GM19328 (cell line): ENCODE measurements around the gene GOLGA6B.
"Not testable (repeated sequence)": the region's sequence is repeated elsewhere in the genome, so short reads cannot be mapped to it uniquely, and the experiment has no call there.

Source experiments
- ATAC-seq: cut with Tn5 transposase; IDR thresholded peaks from one replicate; pipeline ENCODE4 v1.9.1; 2021; ENCODE audit warnings: mild to moderate bottlenecking, moderate library complexity; ENCODE audit not compliant: unreplicated experiment

The GOLGA6B gene, protein sequence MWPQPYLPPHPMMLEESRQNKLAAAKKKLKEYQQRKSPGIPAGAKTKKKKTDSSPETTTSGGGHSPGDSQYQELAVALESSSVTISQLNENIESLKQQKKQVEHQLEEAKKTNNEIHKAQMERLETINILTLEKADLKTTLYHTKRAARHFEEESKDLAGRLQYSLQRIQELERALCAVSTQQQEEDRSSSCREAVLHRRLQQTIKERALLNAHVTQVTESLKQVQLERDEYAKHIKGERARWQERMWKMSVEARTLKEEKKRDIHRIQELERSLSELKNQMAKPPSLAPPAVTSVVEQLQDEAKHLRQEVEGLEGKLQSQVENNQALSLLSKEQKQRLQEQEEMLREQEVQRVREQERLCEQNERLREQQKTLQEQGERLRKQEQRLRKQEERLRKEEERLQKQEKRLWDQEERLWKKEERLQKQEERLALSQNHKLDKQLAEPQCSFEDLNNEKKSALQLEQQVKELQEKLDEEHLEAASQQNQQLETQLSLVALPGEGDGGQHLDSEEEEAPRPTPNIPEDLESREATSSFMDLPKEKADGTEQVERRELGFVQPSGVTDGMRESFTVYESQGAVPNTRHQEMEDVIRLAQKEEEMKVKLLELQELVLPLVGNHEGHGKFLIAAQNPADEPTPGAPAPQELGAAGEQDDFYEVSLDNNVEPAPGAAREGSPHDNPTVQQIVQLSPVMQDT

DNA sequence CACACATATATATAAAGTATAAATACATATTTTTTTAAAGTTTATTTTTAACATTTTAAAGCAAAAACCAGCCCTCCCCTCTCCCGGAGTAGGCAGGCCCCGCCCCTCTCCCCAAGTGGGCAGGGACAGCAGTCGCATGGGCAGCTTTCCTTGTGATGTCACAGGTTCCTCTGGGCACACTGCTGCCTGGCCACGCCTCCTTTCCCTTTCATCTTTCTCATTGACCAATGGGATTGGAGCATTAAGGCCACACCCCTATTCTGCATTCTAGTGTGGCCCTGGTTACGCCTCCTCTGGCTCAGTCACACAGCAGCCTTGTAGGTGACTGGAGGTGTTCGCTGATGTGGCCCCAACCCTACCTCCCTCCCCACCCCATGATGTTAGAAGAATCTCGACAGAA, at the start of gene GOLGA6B:
TSS of gene GOLGA6B (plus strand) at position 301 of the 400 bp plus-strand sequence. CDS start at position 342, 41 bp downstream.
- ATAC-seq: not testable (repeated sequence)

DNA sequence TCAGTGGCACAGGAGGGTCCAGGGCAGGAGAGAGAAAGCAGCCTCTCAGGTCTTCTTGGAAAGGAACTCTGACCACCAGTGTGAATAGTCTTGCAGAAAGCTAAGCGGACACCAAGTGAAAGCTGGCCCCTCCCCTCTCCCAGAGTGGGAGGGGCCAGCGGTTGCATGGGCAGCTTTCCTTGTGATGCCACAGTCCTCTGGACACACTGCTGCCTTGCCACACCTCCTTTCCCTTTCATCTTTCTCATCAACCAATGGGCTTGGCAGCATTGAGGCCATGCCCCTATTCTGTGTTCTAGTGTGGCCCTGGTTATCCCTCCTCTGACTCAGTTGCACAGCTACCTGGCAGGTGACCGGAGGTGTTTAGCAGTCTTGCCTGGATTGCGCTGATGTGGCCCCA, 49.7 kb upstream of the GOLGA6B start:
- no peak for ATAC-seq

DNA sequence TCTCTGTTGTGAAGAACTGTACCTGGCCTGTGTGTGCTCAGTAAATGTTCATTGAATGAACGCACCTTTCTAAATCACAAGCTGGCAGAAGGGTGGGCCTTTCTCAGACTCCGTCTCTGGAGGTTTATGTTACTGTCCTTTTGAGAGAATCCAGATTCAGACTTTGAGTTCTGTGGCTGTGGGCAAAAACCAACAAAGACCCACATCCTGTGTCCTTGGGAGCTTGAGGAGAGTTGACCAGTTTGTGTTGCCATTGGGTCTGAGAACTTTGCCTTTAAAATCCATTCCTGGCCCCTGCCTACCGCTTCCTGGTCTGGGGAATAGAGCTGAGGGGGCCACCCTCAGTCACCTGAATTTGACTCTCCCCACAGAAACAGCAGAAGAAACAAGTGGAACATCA, 46.4 kb upstream of the GOLGA6B start:
- ATAC-seq: not testable (repeated sequence)

DNA sequence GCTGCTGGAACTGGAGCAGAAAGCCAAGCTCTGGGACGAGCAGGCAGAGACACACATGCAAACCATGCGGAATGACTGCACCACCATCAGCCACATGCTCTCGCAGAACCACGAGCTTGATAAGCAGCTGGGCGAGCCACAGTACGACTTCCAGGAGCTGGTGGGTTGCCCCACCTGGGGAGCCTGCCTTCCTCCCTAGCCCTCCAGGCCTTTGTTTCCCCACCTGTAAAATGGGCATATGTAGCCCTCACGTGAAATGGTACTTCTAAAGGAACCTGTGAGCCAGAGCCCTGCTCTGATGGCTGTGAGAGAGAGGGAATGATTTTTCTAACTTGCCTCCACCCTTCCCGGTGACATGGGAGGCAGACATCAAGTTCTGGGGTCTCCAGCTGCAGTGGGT, 44.6 kb upstream of the GOLGA6B start:
- no peak for ATAC-seq

DNA sequence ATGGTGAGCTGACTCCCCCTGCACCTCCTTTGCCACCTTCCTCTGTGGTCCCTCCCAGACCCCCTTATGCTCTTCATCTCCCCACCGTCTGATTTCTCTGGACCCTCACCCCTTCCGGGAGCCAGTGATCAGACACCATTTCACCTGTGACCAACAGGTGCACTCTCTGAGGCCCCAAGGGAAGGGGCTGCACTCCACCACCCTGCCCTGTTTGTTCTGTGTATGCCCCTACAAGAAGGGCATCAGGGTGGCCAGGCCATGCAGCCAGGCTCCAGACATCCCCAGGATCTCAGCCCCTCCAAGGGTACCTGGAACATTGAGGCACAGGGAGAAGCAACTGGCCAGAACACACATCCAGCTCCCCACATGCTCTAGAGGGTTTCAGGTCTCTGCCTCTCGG, 42.2 kb upstream of the GOLGA6B start:
- ATAC-seq: not testable (repeated sequence)

DNA sequence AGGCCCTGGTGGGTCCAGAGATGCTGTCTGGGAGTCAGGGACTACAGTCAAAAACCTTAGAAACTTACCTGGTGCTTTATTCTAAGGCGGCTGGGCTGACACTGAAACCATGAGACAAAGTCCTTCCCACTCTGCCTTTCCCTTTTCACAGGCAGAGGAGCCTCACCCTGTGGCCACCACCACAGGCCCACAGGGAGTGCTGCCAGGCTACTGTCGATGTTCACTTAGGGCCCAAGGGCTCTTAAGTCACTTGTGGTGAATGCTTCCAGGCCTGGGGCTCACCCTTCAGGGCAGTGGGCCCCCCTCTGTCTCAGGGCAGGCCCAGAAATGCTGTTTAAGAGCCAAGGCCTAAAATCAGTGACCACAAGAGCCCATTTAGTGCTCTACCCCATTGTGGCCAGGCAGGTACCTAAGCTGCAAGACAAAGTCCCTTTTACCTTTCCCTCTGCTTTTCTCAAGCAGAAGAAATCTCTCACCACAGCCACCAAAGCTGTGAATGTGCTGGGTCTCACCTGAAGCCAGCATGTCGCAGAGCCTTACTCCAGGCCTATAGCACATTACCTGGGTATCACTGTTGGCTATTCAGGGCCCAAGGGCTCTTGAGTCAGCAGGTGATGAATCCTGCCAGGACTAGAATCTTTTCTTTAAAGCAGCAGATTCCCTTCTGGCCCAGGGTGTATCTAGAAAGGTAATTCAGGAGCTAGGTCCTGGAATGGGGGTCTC, 39.5 kb upstream of the GOLGA6B start:
- no peak for ATAC-seq

DNA sequence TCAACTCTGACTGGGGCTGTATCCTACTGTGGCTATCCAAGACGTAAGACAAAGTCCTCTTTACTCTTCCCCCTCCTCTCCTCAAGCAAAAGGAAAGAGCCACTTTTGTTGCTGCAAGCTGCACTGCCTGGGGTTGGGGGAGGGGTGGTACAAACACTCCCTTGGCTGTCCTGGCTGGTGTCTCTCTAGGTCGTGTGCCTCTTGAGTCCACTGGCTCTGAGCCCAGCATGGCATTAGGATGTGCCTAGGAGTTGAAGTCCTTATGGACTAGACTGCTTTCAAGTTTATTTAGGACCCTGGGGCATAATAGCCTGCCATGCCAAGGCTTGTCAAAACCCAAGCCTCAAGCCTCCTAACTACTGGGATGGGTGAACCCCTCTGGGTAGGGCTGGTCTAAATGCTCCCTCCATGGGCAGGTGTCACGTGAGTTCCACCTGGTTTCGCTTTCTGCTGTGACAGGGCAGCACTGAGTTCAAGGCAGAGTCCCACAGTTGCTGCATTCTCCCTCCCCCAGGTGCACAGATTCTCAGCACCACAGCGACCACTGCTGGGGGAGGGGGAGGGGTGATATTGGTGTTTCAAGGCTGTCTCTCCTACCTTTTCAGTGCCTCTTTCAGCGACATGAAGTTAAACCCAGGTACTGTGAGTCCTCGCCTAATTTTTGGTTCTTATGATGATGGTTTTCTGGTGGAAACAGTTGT, 38.8 kb upstream of the GOLGA6B start:
- not testable (repeated sequence) for ATAC-seq

DNA sequence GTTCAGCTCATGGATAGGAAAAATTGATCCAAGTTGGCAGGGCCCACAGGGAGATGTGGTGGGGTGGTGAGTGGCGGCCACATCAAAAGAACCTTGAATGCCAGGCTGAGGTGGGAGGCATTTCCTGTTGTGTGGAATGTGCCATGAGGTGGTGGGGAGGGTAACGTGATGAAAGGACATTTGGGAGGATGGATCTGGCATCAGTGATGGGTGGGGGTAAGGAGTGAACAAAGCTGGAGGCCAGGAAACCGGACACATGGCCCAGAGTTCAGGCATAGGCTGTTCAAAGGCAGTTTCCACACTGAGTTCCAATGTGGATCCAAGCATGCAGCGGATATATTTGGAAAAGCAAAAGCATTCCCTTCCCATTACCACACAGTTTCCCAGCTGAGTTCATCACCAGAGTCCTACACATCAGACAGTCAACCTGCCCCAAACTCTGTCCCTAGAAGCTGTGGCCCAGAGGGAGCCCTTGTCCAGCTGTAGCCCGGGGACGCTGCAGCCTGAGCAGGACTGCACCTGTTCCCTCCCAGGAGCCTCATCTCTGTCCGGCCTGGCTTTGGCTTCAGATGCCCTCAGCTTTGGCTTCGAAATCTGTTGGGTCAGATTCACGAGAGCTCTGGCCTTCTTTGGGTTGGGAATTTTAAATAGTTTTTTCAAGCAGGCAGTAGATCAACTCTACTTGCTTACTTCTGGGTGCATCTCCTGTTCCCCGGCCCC, 37.8 kb upstream of the GOLGA6B start:
- no peak for ATAC-seq

DNA sequence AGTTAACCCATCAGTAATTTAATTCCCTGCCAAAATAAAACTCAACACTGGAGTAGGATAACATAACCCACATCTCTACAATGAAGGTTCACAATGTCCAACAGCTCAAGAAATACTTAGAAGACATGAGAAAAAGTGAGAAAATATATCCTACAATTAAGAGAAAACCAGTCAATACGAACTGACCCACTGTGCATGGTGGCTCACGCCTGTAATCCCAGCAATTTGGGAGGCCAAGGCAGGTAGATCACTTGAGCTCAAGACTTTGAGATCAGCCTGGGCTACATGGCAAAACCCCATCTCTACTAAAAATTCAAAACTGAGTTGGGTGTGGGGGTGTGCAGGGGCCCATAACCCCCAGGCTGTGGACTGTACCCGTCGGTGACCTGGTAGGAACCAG, 30.6 kb upstream of the GOLGA6B start:
- not testable (repeated sequence) for ATAC-seq

DNA sequence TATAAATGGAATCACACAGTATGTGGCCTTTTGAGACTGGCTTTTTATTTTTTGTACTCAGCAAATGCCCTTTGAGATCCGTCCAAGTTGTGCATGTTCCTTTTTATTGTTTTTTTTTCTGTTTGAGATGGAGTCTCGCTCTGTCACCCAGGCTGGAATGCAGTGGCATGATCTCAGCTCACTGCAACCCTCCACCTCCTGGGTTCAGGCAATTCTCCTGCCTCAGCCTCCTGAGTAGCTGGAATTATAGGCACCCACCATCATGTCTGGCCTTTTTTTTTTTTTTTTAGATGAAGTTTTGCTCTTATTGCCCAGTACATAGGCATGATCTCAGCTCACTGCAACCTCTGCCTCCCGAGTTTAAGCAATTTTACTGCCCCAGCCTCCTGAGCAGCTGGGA, 28.3 kb upstream of the GOLGA6B start:
- ATAC-seq: not testable (repeated sequence)

DNA sequence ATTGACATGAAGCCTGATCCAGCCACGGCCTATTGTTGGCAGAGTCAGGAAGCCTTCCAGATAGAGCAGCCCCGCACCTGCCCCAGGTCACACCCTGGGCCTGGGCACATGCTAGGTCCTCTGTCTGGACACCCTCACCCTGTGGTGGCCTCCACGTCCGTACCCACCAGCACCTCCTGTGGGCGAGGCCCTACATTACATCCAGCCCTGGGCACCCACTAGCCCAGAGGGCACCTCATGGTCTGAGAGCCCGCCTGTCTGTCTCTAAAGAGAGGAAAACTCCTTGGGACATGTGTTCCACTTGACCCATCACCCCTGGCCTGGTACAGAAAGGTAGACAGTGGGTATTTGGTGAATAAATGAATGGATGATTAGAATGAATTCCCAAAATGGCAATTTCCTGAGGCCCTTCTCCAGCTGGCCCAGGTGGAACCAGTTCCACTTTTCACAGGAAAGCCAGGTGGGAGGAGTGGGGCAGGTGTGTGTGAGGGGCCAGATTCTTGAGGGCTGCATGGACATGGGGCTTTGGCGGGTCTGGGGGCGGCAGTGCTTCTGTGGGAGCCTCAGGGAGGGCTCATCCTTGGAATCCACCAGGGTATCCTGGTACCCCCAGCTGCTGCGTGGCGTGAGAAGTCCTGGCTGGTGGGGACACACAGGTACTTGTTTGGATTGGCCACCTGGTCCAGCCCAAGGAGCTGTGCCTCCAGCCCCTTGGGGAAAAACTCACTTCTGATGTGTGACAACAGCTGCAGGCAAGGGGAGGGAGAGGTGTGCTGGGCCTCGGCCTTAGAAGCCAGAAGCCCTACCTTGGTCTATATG, 26.0 kb upstream of the GOLGA6B start:
- not testable (repeated sequence) for ATAC-seq

DNA sequence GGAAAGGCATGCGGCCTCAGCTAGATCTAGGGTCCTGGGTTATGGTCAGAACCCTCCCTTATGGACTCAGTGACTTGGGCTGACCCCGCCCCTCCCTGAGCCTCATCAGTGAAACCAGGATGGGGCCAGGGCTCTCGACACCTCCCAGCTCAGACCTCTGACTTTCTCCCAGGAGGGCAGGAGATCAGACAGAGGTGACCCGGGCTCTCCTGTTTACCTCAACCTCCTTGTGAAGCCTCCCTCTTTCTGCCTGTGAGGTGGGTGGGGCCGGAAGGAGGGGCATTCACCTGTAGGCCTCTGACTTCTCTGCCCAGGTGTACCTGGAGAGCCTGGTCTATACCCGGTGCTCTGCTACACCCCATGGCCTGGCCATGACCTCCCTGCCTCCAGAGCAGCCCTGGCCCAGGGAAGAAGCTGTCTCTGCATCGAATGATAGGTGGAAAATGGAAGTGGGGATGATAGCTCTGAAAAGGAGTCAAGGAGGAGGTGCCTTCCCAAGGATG, 25.4 kb upstream of the GOLGA6B start:
- ATAC-seq: not testable (repeated sequence)

DNA sequence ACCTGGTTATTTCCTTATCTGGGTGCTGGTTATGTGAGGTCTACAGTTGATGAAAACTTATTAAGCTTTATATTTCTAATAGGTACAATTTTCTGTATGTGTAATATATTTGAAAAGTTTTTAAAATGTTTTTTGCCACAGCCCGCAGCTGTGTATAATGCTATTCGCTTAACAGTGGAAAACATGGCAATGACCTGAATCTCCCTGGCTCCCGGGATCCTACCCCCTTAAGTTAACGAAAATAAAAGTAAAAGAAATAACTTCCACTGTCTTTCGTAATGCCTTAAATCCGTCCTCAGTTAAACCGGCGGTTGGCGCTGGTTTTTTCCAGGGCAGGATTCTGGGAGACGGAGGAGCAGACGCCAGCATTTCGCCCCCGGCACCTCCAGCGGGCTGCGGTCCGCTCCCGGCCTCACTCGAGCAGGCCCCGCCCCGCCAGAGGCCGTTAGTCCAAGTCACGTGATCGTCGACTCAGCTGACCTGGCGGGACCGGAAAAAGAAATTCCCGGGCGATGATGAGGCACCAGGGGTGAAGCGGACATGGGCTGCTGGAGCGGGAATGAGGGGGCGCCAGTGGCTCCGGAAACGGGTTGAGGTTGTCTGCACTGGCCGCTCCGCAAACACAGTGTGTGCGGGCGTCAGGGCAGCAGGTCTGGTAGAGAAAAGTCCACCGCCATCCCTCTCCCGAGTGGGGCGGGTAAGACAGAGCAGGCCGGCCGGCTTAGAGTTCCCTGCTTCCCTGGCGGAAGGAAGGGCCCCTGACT, 17.8 kb upstream of the GOLGA6B start:
- not testable (repeated sequence) for ATAC-seq

DNA sequence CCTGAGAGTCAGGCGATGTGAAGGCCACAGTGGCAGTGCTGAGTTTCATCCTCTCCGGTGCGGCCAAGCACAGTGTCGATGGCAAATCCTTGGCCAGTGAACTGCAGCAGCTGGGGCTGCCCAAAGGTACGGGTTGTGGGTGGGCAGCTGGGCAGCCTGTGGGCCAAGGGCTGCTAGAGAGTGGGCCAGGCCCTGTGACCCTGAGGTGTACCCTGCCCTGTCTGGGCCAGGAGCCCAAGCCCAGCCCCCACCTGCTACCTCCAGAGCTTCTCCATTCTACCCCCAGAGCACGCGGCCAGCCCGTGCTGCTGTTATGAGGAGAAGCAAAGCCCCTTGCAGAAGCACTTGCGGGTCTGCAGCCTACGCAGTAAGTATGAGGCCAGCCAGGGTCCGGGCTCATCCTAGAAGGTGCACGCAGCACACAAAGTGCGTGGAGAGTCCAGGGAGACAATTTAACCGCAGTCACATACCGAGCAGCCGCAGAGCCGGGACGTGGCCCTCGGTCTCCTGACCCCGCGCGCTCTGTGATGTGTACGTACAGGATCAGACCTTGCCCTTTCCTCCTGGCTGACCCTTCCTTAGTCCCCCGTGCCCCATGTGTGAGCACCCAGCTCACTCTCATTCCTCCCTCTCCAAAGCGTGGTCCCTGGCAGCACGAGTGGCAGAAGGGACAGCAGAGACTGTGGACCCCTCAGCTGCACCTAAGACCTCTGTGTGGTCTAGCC, 14.6 kb upstream of the GOLGA6B start:
- not testable (repeated sequence) for ATAC-seq

DNA sequence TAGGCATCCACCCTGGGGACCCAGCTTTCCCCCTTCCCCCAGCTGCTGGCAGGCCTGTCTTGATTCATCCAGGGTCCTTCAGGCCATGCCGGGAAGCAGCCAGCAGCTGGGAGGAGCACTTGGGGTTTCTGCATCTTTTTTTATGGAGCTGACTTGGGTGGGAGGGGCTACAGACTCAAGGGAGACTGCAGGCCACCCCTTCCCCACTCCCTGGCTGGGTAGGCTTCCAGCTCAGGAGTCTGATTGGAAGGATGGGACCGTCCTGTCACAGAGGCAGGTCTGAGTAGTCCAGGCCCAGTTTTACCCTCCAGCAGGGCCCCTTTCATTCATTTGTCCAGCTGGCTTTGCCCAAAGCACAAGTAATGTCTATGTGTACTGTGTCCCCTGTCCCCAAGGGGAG, 12.2 kb upstream of the GOLGA6B start:
- not testable (repeated sequence) for ATAC-seq

DNA sequence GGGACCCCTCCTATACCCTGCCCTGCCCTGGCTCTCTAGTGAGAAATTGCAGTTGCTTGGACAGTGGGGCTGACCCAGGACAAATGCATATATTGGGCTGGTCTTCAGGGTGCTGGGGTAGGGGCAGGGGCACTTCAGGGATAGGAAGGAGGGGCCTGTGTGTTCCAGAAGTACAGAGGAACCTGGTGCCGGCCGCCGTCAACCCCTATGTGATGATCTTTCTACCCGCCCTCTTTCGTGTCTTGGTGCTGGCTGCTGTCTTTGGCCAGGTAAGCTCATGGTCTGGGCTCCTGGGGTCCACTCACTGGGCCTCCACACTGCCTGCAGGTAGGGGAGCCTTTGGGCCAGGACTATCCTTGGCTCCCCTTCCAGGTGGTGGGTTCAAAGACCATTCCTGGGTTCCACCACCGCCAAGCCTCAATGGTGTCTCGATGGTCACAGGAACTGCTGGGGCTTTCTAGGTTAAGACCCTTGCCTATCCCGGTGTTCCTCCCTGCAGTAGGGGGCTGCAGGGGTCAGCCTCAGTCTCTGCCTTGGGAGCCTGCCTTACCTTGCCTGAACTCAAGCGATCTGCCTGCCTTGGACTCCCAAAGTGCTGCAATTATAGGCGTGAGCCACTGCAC, 5.8 kb upstream of the GOLGA6B start:
- ATAC-seq: not testable (repeated sequence)

DNA sequence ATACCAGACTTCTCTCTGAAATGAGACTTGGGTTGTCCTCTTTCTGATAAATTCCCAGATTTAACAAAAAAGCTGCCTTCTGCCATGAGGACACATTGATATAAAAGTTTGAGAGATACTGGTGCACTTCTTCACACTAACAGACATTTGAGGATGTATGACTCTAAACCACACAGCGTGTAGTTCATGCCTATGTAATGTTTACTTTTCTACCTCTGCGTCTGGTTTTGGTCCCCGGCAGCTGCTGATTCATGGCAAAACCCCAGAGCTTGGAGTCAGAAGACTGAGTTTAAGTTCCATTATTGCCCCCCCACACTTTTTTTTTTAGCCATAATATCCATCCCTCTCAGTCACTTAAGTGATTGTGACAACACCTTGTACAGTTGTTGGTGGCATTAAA, 1.5 kb downstream of the GOLGA6B start:
- ATAC-seq: not testable (repeated sequence)
